Neural cell (in vitro differentiated cells): ENCODE data around the gene SLC37A1. TPM values are rescaled to one million over a fixed set of nuclear protein-coding genes. Genes with fewer than 3 reads are reported as not detected.

ENCODE experiments used
- H2AFZ ChIP-seq: fragments of 200-600, 300-800 bp; sonication (generic), shearing (Covaris generic); 2 replicates; pipeline ENCODE4 v1.6.0; 2014; ENCODE audit warnings: low read depth, mild to moderate bottlenecking, antibody characterized with exemption, low read length, moderate library complexity
- H3F3A ChIP-seq: fragments of 200-600 bp; shearing (Covaris generic); 2 replicates; pipeline ENCODE4 v1.6.1; 2016; ENCODE audit warnings: mild to moderate bottlenecking, moderate library complexity, mixed read lengths, antibody characterized with exemption, low read length; ENCODE audit not compliant: insufficient read depth, poor library complexity, severe bottlenecking
- H3K27ac ChIP-seq: fragments of 200-600, 300-800 bp; sonication (generic), shearing (Covaris generic); 2 replicates; pipeline ENCODE4 v1.5.1; 2014; ENCODE audit warnings: mild to moderate bottlenecking, low read length, moderate library complexity
- H3K27me3 ChIP-seq: fragments of 300-800, 200-600 bp; sonication (generic), shearing (Covaris generic); 2 replicates; pipeline ENCODE4 v1.6.0; 2014; ENCODE audit warnings: mild to moderate bottlenecking, low read depth, low read length, moderate library complexity; ENCODE audit not compliant: insufficient read depth
- H3K36me3 ChIP-seq: fragments of 300-800, 200-600 bp; sonication (generic), shearing (Covaris generic); 2 replicates; pipeline ENCODE4 v1.5.1; 2014; ENCODE audit warnings: mild to moderate bottlenecking, antibody characterized with exemption, low read length, moderate library complexity; ENCODE audit not compliant: insufficient read depth
- H3K4me2 ChIP-seq: fragments of 300-800, 200-600 bp; sonication (generic), shearing (Covaris generic); 2 replicates; pipeline ENCODE4 v1.6.0; 2014; ENCODE audit warnings: mild to moderate bottlenecking, low read length
- H3K4me3 ChIP-seq: fragments of 300-800, 200-600 bp; sonication (generic), shearing (Covaris generic); 2 replicates; pipeline ENCODE4 v1.5.1; 2014; ENCODE audit warnings: mild to moderate bottlenecking, low read length, moderate library complexity
- H3K79me2 ChIP-seq: fragments of 200-600 bp; shearing (Covaris generic); replicated peaks from 2 replicates; pipeline ENCODE4 v1.6.0; 2014; ENCODE audit warnings: mild to moderate bottlenecking, low read length, moderate library complexity; ENCODE audit not compliant: insufficient read depth
- H3K9ac ChIP-seq: fragments of 300-800, 200-600 bp; sonication (generic), shearing (Covaris generic); 2 replicates; pipeline ENCODE4 v1.6.1; 2016; ENCODE audit warnings: mild to moderate bottlenecking, low read length, mixed read lengths
- H3K9me2 ChIP-seq: fragments of 200-600 bp; shearing (Covaris generic); 2 replicates; pipeline ENCODE4 v1.6.1; 2016; ENCODE audit warnings: mild to moderate bottlenecking, low read length, mixed read lengths; ENCODE audit not compliant: insufficient read depth
- H3K9me3 ChIP-seq: fragments of 200-600, 300-800 bp; sonication (generic), shearing (Covaris generic); 2 replicates; pipeline ENCODE4 v1.6.1; 2016; ENCODE audit warnings: mild to moderate bottlenecking, mixed run types, low read length, moderate library complexity, mixed read lengths
- H4K20me1 ChIP-seq: fragments of 200-600 bp; shearing (Covaris generic); 2 replicates; pipeline ENCODE4 v1.6.1; 2016; ENCODE audit warnings: mild to moderate bottlenecking, mixed run types; ENCODE audit not compliant: insufficient read depth
- EP300 ChIP-seq: fragments of 450-650 bp; conservative IDR thresholded peaks from 2 replicates; pipeline ENCODE4 v1.6.1; 2014; ENCODE audit warnings: antibody characterized with exemption, mild to moderate bottlenecking, moderate library complexity; ENCODE audit not compliant: poor library complexity, severe bottlenecking
- EZH2 ChIP-seq: fragments of 200-600, 300-800 bp; shearing (Covaris generic), sonication (generic); IDR thresholded peaks from 2 replicates; pipeline ENCODE4 v1.6.1; 2014; ENCODE audit warnings: antibody characterized with exemption, low read length, borderline replicate concordance, mild to moderate bottlenecking; ENCODE audit not compliant: insufficient read depth, poor library complexity, severe bottlenecking
- MXI1 ChIP-seq: fragments of 450-650 bp; conservative IDR thresholded peaks from 2 replicates; pipeline ENCODE4 v1.6.1; 2014; ENCODE audit warnings: antibody characterized with exemption, mild to moderate bottlenecking; ENCODE audit not compliant: poor library complexity, severe bottlenecking
- POLR2AphosphoS5 ChIP-seq: IDR thresholded peaks from 2 replicates; pipeline ENCODE4 v1.6.1; 2012
- RAD21 ChIP-seq: fragments of 450-650 bp; conservative IDR thresholded peaks from 2 replicates; pipeline ENCODE4 v1.6.1; 2014; ENCODE audit warnings: antibody characterized with exemption, mild to moderate bottlenecking, moderate library complexity
- SMC3 ChIP-seq: fragments of 450-650 bp; conservative IDR thresholded peaks from 2 replicates; pipeline ENCODE4 v1.6.1; 2014; ENCODE audit warnings: antibody characterized with exemption, mild to moderate bottlenecking, moderate library complexity; ENCODE audit not compliant: poor library complexity
- TAF1 ChIP-seq: IDR thresholded peaks from 2 replicates; pipeline ENCODE4 v1.6.1; 2012; ENCODE audit warnings: low read depth
- polyA plus RNA-seq: library from polyadenylated mRNA; depleted of rRNA; stranded (reverse); fragments of >200 nt; gene quantifications from 2 replicates; pipeline ENCODE4 v1.2.3, GENCODE V29; 2014
- TF ChIP-seq, protein P1 (sequence below): IDR thresholded peaks from 2 replicates; pipeline ENCODE4 v1.6.1; 2012; ENCODE audit warnings: borderline replicate concordance
- TF ChIP-seq, protein P2 (sequence below): fragments of 450-650 bp; IDR thresholded peaks from 2 replicates; pipeline ENCODE4 v1.5.1; 2014; ENCODE audit warnings: antibody characterized with exemption, mild to moderate bottlenecking, moderate library complexity; ENCODE audit not compliant: poor library complexity, severe bottlenecking

The SLC37A1 gene
- polyA plus RNA-seq, 1 donor from 2014 or later, result 60.7 TPM

DNA sequence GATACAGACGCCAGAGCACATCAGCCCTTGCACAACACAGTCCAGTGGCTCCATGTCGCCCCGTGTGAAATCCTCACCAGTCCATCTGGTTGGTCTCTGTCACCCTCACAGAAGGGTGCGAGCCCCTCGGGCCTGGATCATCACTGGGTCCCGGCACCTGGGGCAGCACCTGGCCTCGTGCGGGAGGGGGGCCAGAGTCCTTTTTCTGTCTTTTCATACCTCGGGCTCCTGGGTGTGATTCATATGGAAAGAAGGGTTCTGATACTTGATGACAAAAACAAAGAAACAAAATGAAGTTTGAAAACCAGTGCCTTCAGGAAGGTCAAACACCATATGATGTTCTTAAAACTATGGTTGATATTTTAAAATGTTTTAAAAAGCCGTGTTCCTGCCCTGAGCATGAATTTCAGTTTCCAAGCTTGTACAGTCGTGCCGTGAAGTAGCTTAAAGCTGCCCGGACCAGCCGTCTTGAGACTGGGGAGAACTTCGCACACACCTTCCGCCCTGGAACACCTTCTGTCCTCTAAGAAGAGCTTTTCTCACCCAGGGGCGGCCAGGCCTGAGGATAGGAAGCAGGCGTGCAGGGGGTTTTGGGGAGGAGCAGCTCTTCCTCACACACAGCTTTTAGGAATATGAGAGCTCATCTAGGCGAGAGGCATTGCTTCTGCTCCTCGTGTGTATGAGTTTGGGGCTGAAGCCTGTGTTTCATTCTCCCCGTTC, 35.2 kb downstream of the SLC37A1 start:
- Histone ChIP-seq H3K4me2 (no peak overlapping the region), H3K9ac (no peak overlapping the region), H3K27me3 (no peaks in the 10 kb centered on the region), H3K9me3 (no peaks in the 10 kb centered on the region), H4K20me1 (no peaks in the 10 kb centered on the region), H3K36me3 (peaks cover 17% of the 10 kb centered on the region), H2AFZ (no peak overlapping the region), H3K4me3 (no peak overlapping the region), H3K9me2 (no peaks in the 10 kb centered on the region), H3K79me2 (no peaks in the 10 kb centered on the region), H3F3A (no peaks in the 10 kb centered on the region), H3K27ac (no peak overlapping the region)
- TF ChIP-seq, protein P1, sequence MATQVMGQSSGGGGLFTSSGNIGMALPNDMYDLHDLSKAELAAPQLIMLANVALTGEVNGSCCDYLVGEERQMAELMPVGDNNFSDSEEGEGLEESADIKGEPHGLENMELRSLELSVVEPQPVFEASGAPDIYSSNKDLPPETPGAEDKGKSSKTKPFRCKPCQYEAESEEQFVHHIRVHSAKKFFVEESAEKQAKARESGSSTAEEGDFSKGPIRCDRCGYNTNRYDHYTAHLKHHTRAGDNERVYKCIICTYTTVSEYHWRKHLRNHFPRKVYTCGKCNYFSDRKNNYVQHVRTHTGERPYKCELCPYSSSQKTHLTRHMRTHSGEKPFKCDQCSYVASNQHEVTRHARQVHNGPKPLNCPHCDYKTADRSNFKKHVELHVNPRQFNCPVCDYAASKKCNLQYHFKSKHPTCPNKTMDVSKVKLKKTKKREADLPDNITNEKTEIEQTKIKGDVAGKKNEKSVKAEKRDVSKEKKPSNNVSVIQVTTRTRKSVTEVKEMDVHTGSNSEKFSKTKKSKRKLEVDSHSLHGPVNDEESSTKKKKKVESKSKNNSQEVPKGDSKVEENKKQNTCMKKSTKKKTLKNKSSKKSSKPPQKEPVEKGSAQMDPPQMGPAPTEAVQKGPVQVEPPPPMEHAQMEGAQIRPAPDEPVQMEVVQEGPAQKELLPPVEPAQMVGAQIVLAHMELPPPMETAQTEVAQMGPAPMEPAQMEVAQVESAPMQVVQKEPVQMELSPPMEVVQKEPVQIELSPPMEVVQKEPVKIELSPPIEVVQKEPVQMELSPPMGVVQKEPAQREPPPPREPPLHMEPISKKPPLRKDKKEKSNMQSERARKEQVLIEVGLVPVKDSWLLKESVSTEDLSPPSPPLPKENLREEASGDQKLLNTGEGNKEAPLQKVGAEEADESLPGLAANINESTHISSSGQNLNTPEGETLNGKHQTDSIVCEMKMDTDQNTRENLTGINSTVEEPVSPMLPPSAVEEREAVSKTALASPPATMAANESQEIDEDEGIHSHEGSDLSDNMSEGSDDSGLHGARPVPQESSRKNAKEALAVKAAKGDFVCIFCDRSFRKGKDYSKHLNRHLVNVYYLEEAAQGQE, result no peak
- TF ChIP-seq EZH2 (no peak), TAF1 (no peak), MXI1 (no peak), POLR2AphosphoS5 (no peak), EP300 (no peak), RAD21 (no peak), SMC3 (no peak)
- TF ChIP-seq, protein P2, sequence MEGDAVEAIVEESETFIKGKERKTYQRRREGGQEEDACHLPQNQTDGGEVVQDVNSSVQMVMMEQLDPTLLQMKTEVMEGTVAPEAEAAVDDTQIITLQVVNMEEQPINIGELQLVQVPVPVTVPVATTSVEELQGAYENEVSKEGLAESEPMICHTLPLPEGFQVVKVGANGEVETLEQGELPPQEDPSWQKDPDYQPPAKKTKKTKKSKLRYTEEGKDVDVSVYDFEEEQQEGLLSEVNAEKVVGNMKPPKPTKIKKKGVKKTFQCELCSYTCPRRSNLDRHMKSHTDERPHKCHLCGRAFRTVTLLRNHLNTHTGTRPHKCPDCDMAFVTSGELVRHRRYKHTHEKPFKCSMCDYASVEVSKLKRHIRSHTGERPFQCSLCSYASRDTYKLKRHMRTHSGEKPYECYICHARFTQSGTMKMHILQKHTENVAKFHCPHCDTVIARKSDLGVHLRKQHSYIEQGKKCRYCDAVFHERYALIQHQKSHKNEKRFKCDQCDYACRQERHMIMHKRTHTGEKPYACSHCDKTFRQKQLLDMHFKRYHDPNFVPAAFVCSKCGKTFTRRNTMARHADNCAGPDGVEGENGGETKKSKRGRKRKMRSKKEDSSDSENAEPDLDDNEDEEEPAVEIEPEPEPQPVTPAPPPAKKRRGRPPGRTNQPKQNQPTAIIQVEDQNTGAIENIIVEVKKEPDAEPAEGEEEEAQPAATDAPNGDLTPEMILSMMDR, result no peak

DNA sequence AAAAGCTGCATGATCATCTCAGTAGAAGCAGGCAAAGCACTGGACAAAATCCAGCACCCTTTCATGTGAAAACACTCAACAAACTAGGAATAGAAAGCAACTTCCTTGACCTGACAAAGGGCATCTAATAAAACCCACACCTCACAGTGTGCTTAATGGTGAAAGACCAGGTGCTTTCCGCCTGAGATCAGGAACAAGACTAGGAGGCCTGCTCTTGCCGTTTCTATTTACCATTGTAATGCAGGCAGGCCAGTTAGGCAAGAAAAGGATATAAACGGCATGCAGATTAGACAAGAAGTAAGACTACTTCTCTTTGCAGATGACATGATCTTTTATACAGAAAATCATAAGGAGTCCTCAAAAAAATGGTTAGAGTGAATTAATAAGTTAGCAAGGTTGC, 37.2 kb downstream of the SLC37A1 start:
- H3K4me3 ChIP-seq, result no peak overlapping the region
- H3K9ac ChIP-seq, result no peak overlapping the region
- no peaks in the 10 kb centered on the region for H3K79me2 ChIP-seq
- no peak for TF ChIP-seq MXI1
- no peak for TF ChIP-seq POLR2AphosphoS5
- no peak for TF ChIP-seq EP300
- TF ChIP-seq EZH2, result no peak
- TF ChIP-seq, protein P2, result no peak
- TF ChIP-seq, protein P1, result no peak
- TF ChIP-seq SMC3, result no peak
- no peak for TF ChIP-seq RAD21
- no peak for TF ChIP-seq TAF1
- no peak overlapping the region for H2AFZ ChIP-seq
- no peak overlapping the region for H3K4me2 ChIP-seq
- H3K36me3 ChIP-seq, result peaks cover 11% of the 10 kb centered on the region
- no peaks in the 10 kb centered on the region for H4K20me1 ChIP-seq
- H3K27ac ChIP-seq, result no peak overlapping the region
- H3K9me3 ChIP-seq, result no peaks in the 10 kb centered on the region
- H3K9me2 ChIP-seq, result no peaks in the 10 kb centered on the region
- no peaks in the 10 kb centered on the region for H3F3A ChIP-seq
- no peaks in the 10 kb centered on the region for H3K27me3 ChIP-seq
